Measurements from ENCODE around the gene RMI2.
A peak's percentile ranks its signal among the peaks of the same experiment; 100 is the strongest.

Gene RMI2

GRCh38 chr16:11396241-11397048 lies 51.2 kb downstream of the RMI2 start:
- peak; percentile 91 for DNase-seq (ENCODE audit: low spot score)
- FAIRE-seq: peak; percentile 73

GRCh38 chr16:11398136-11398535 lies 52.9 kb downstream of the RMI2 start:
- FAIRE-seq (no peak), DNase-seq (ENCODE audit: low spot score) (no peak)

- no peak for FAIRE-seq
- DNase-seq (ENCODE audit: low spot score): no peak
Measured at GRCh38 chr16:11398851-11399250, 53.6 kb downstream of the RMI2 start.

GRCh38 chr16:11399261-11399831 lies 54.1 kb downstream of the RMI2 start:
- no peak for FAIRE-seq
- no peak for DNase-seq (ENCODE audit: low spot score)

- no peak for FAIRE-seq
- no peak for DNase-seq (ENCODE audit: low spot score)
Measured at GRCh38 chr16:11400076-11400475, 54.8 kb downstream of the RMI2 start.
